ENCODE results near the gene TECPR2. TPM values are rescaled to one million over a fixed set of nuclear protein-coding genes. Genes with fewer than 3 reads are reported as not detected.

The TECPR2 gene
- polyA plus RNA-seq, 10 donors, result 10.3 to 14.1 (median 13.2) TPM

DNA sequence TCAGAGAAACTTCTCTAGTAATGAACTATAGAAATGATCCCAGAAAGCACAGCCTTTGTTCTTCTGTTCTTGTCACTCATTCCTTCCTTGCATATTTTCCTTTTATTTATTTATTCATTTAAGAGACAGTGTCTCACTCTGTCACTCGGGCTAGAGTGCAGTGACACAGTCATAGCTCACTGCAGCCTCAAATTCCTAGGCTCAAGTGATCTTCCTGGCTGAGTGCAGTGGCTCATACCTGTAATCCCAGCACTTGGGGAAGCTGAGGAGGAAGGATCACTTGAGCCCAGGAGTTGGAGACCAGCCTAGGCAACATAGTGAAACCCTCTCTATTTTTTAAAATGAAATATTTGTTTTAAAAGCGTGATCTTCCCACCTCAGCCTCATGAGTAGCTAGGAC lies 11.5 kb downstream of the TECPR2 start:
- no peak for DNase-seq

DNA sequence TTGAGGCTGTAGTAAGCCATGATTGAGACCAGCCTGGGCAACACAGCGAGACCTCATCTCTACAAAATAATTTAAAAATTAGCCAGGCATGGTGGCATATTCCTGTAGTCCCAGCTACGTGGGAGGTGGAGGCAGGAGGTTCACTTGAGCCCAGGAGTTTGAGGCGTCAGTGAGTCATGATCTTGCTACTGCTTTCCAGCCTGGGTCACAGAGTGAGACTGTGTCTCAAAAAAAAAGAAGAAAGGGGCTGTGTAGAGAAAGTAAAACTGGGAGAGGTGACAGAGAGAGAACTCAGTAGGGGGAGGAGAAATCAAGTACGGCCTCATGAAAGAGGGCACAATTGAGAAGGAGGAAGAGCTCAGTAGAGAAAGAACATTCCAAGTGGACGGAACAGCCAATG lies 12.4 kb downstream of the TECPR2 start:
- DNase-seq, result no peak

DNA sequence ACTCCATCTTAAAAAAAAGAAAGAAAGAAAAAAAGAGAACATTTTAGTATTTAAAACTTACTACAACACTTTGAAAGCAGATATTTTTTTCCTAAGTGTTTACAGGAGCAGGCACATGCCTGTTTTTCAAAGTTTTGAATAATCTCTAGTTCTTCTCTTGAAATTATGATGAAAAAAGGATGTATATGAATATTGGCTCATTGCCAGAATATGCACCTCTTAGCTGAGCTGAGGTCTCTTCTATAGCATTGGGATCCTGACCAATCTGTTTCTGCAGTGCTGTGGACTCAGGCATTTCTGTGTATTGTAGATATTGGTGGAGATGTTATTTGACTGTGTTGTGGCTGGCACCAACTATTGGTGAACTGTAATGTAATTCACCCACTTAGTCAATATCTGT lies 15.0 kb downstream of the TECPR2 start:
- no peak for DNase-seq

DNA sequence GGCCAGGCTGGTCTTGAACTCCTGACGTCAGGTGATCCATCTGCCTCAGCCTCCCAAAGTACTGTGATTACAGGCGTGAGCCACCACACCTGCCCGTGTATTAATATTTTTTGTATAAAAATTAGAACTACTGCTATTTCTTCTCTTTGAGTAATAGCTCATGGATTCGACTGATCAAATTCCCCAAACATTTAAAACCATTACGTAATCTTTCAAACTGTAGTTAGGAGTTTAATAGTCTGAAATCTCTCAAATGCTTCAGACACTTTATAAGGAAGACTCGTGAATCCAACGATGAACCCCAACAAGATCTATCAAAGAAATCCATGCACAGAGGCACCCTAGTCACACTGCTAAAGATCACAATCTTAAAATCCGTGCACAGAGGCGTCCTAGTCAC lies 16.1 kb downstream of the TECPR2 start:
- DNase-seq, result no peak

DNA sequence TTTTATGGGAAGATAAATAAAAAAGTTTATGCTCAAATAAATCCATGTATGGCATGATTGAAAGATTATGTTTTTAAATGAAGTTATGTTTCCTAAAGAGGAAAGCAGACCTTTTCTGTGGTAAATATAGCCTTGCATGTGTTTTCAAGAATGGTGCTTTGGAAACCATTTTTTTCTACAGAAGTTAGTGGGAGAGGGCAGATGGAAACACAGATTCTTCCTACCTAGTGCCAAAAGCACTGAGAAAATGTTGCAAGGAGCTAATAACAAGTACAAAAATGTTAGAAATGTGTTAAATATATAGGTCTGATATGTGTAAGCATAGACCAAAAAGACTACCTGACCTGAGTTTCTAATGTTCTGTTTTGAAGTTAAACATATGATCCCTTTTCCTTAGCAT lies 24.3 kb downstream of the TECPR2 start:
- no peak for DNase-seq

DNA sequence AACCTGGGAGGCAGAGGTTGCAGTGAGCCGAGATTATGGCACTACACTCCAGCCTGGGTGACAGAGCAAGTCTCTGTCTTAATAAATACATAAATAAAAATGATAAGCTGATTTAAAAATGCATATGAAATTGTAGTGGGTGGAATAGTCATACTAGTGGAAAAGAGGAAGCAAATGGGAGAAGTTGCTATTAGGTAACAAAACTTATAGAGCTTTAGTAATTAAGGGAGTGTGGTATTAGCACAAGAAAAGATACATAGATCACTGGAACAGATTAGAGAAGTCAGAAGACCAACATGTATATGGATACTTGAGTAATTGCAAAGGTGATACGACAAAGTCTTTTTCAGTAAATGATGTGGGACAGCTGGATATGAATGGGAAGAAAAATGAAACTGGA lies 26.5 kb downstream of the TECPR2 start:
- peak in 1 of 3 donors; percentile 6 for DNase-seq

DNA sequence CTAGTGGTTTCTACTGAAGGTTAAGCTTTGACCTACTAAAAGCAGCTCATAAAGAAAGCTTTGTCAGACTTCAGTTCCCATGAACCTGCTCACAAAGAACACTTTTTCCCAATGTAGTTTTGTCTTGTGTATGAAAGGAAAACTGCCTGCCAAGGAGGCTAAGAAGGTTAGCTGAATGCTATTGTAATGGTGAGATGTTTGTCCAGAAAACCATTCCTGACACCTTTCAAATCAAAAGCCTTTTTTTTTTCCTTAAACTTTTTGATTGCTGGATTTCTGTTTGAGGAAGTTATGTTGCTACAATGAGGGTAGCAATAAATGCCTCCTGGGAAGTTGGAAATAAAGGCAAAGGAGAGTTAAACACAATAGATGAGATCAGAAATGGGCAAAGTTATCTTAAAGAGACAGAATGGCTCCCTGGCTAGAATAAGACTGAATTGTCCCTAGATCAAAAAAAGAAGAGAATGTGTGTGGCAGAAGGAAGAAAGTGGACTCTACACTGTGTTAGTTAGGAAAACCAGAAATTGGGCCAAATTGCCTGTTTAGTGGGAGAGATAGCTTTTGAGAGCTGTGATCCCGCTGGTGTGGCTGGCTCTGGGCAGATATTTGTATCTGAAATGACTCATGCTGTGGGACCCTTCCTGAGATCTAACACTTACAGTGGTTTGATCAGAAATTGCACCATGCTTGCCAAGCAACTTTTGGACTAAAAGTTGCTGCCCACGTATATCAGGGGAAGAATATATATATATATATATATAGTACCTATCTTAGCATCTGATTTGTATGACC lies 27.5 kb downstream of the TECPR2 start:
- DNase-seq, result peak in 1 of 3 donors; percentile 9

DNA sequence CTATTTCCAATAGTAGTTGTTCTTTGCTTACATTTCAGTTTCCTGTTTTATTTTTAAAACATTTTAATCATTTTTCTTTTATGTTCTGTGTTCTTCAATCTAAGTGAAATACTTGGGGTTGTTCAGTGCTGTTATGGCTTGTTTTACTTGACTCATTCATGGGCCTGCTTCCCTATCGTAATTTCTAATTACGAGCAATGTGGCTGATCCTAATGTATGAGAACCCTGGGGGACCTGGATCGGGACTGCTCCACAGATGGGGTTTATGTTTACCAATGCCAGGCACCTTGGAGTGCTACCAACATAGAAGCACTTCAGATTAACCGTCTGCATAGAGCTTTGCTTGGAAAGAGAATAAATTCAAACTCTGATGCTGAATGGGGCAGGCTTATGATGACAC lies 29.8 kb downstream of the TECPR2 start:
- no peak for DNase-seq

DNA sequence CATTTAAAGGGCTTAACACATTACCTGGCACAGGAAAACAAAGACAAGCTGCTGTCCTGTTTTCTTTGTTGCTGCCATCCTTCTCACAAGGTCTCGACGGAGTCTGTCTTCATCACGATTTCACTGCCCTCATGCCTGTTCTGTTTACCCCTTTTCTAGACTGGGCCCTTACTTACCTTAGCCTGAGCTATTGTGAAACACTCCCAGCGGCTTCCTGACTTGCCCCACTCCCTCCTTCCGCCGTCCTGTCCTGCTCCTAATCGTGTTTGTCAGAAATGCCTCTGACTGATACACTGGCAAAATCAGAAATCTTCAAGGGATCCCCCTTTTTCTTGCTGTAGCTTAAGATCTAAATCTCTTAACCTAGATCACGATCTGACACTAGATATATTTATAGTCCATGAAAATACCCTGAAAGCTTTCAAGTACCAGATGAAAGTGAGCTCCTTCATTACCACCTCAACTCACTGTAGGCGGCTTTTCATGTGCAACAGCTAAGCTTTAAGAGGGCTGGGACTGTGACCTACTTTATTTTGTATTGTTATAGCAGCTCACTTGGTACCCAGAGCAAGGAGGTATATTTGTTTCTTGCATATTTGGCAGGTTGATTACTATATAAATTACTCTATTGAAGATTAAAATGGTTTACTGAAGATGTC lies 32.1 kb downstream of the TECPR2 start:
- no peak for DNase-seq

DNA sequence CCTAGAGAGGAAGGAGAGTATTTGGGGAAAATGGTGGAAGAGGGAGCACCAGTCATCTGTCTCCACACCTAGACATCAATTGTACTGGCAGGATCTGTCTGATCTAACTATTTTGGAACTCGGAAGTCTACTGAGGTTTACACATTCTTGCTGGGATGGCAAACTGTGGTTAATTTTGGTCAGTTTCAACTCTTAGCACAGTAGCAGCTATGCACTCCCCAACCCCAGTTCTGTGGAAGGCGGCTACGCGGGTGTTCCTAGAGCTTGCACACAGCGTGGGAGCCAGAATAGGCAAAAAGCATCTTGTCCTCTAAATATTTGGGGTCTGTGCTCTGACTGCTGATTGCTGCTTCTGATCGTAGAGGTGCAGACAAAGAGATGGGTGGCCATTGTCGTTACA lies 33.8 kb downstream of the TECPR2 start:
- DNase-seq, result no peak

DNA sequence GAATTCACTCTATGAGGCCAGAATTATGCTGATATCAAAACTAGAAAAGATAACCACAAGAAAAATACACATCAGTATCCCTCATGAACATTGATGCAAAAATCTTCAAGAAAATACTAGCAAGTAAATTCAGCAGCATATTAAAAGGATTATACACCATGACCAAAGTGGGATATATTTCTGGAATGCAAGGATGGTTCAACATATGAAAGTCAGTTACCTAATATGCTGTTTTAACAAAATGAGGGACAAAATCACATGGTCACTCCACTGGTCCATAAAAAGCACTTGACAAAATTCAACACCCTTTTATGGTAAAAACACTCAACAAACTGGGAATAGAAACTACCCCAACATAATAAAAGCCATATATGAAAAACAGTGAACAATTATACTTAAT lies 40.3 kb downstream of the TECPR2 start:
- DNase-seq, result no peak

DNA sequence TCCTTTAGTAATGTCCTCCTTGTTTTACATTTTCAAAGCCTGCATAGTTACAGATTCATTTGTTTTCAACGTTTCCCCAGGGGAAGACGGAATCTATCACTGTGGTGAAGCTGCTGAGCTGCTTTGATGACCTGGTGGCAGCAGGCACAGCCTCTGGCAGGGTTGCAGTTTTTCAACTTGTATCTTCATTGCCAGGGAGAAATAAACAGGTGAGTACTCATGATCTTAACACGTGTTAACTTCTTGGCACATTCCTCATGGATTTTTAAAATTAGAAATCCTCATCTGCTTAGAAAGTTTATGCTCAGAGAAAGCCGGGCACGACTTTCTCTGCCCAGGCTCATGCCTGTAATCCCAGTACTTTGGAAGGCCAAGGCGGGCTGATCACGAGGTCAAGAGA lies 44.5 kb downstream of the TECPR2 start:
- no peak for DNase-seq

DNA sequence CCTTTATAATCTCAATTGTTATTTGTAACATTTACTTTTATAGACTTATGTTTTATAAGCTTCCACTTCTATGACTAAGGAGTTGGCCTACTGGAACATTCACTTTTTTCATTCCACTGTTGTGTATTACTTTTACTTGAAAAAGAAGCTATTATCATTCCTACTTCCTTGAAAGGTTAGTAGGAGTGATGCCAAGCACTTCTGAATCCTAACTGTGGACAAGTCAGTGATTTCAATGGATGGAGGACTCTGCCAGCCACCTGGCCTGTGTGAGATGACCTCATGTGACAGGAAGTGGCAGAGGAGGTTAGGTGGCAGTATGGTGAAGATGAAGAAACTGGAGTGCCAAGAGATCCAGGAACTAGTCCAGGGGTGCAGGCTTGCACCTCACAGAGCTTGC lies 46.0 kb downstream of the TECPR2 start:
- peak in 1 of 3 donors; percentile 43 for DNase-seq

DNA sequence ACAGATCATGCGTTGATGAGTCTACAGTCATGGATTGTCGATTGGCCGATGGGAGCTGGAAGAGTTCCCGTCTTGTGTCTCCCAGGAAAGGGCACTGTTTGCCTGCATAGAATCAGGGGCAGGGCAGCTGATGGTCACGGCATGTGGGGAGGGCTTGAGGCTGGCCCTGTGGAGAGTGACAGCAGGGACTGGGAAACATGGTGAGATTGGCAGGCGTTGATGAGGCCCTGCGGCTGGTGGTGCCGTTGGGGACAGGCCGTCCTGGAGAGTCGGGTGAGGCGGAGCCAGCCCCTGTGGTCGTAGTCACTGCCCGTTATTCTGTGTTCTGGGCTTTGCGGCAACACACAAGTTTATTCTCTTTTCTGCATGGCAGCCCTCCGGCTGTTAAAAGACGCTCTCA lies 52.9 kb downstream of the TECPR2 start:
- no peak for DNase-seq

DNA sequence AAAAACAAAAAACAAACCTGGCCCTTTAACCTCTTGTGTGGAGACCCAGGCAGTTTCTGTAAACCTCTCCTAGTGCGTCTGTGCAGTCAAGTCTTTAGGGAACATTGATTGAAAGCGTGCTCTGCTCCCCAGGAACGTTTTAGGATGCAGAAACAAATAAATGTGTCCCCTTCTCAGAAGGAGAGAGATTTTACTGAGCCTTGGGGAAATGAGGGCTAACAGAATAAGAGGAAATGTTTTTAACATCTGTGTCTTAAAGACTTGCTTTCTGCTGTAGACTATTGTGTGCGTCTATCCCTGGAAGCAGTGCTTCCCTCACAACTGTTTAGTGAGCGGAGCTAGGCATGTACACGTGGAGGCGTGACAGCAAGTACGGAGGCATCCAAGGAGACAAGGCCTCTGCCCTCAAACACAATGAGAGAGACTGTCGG lies 54.3 kb downstream of the TECPR2 start:
- DNase-seq, result peak; percentile 15 to 86 (median 48)

DNA sequence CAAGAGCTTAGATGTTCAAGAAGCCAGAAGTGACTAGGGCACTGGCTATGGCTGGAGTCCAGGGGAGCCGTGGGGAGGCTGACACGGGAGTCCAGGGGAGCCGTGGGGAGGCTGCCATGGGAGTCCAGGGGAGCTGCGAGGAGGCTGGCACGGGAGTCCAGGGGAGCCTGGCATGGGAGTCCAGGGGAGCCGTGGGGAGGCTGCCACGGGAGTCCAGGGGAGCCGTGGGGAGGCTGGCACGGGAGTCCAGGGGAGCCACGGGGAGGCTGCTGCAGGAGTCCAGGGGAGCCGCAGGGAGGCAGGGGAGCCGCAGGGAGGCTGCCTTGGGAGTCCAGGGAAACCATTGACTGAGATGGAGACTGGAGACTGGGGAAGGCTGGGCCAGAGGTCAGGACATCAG lies 54.9 kb downstream of the TECPR2 start:
- no peak for DNase-seq

DNA sequence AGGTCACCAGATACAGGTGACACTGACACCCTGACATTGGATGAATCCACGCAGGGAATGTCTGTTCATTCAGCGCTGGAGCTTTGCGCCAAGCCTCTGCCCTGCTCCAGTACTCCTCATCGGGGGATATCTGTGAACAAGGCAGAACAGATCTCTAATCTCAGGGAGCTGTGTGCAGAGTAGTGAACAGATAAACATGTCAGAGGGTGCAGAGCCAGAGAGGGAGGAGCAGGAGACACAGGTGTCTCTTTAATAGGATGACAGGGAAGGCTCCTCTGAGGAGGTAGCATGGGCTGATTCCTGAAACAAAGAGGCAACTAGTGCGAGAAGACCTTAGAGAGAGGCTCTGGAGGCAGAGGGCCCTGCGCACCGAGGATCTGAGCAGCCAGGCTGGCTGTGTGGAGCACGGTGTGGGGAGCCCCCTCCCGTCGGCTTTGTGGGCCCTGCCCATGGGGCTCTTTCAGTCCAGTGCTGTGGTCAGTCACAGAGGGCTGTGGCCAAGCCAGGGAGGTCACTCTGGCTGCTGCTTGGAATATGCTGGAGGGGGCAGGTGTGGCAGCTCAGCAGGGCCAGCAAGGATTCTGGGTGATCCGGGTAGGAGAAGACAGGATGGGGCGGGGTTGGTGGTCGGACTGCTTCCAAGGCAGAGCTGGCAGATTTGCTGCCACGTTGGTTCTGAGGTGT lies 55.6 kb downstream of the TECPR2 start:
- no peak for DNase-seq

DNA sequence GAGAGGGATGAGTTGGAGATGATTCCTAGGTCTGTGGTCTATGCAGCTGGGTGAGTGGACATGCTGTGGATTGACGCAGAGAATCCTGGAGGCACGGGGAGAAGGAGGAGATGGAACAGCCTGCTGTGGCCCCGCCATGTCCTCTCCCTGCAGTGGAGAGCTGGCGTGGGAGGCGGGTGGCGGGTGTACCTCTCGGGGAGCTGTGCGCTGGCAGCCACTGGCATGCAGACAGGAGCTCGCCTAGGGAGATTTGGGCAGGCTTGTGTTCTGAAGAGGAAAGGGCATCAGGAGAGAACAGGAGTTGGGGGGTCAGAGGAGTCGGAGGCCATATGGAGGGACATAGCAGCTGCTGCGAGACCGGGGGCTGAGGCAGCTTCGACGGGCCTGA lies 56.1 kb downstream of the TECPR2 start:
- no peak for DNase-seq

DNA sequence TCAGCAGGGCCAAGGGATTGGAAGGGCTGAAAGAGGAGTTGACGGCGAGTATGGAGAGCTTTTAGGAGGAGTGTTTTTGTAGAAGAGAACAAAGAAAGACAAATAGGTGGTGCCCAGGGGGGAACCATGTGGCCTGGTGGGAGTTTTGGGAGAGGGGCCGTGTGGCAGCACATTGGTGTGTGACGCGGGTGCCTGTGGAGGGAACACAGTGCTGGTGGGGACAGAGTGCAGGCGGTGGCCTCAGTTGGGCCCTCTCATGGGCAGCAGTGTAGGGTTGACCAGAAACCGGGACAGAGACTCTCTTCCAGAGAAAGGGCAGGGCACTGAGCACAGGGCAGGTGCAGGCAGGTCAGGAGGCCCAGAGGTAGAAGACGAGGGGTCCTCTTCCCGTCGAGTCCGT lies 56.5 kb downstream of the TECPR2 start:
- no peak for DNase-seq

DNA sequence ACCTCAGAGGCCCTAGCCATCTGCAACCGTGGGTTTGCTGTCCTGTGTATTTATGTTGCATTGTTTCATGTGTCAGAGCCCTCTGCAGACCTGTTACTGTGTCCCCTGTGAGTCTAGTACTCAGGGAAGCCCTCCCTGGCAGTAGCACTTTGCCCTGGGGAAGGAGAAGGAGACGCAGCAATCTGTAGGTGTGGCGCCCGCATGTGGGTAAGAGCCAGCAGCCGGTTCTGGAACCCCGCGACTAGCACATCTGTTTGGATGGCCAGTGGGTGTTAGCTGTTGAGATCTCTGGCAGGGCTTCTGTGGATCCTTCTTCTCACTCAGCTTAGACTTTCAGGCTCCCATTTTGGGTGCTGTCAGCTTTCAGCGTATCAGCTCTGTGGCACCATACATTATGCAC lies 57.0 kb downstream of the TECPR2 start:
- no peak for DNase-seq

DNA sequence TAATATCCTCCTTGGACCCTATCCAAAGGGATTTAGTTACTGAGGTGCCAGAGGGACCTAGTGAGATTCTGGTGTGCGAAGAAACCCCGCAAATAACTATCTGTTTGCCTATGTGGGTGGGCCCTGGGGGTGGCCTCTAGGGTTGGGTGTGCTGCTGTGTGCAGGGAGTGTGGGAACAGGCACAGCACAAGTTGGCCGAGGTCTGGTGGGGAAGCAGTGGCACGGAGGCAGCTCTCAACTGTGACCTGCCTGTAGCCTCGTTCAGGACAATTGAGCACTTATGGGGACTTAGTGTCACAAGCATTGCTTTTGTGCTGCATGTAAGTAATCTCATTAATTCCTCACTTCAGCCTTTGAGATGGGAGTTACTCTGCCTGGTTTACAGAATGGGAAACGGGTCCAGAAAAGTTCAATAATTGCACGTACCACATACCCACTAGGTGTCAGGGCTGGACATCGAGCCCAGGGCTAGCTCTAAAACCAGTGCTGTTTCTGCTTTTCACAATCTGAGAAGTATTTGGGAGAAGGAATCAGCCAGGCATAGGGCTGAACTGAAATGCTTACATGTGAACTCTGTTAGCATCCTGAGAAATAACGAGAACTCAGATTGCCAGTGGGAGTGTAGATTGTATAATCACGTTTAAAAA lies 58.8 kb downstream of the TECPR2 start:
- DNase-seq, result no peak

DNA sequence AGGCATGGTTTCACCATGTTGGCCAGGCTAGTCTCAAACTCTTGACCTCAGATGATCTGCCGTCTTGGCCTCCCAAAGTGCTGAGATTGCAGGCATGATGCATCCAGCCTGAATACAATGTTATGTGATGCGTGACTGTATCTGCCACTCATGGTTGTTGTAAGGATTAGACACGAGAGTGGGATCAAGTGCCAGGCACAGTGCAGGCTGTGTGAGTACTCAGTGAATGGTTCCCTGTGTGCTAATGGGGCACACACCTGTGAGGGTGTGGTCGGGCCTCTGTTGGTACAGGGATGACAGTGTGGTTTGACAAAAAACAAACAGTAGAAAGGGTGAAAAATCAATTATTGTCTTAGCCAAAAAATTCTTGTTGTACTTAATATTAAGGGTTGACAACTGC lies 61.8 kb downstream of the TECPR2 start:
- DNase-seq, result no peak

DNA sequence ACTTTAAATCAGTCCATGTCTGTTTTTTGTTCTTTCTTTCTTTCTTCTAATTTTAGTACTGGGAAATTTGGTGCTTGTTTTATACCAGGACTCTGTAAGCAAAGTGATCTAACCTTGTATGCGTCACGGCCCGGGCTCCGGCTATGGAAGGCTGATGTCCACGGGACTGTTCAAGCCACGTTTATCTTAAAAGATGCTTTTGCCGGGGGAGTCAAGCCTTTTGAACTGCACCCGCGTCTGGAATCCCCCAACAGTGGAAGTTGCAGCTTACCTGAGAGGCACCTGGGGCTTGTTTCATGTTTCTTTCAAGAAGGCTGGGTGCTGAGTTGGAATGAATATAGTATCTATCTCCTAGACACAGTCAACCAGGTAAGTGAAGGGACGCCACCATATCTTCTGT lies 62.2 kb downstream of the TECPR2 start:
- DNase-seq, result no peak

Data from muscle of back (tissue), 11 donors.